H1 (cell line): ENCODE measurements around the gene EPB41L2.

Experiments used
- BACH1 ChIP-seq: IDR thresholded peaks from 2 replicates; pipeline ENCODE4 v1.6.1; 2012; ENCODE audit warnings: low read length, improper control_type of control experiment
- CREB1 ChIP-seq: IDR thresholded peaks from 2 replicates; pipeline ENCODE4 v1.6.1; 2012; ENCODE audit warnings: inconsistent platforms
- SP2 ChIP-seq: IDR thresholded peaks from 2 replicates; pipeline ENCODE4 v1.6.1; 2012; ENCODE audit warnings: mild to moderate bottlenecking, low read length, inconsistent platforms
- YY1 ChIP-seq: IDR thresholded peaks from 2 replicates; pipeline ENCODE4 v1.6.1; 2011; ENCODE audit warnings: low read depth, mild to moderate bottlenecking, low read length
- ZNF274 ChIP-seq: IDR thresholded peaks from 2 replicates; pipeline ENCODE4 v1.7.0; 2012; ENCODE audit warnings: low read length, borderline replicate concordance; ENCODE audit errors: extremely low read depth

GRCh38 chr6:131033631-131034030, 29.4 kb downstream of the EPB41L2 start:
- TF ChIP-seq BACH1 (no peak), SP2 (no peak), ZNF274 (no peak), CREB1 (no peak), YY1 (no peak)
